Natural killer cell (primary cell): ENCODE measurements around the gene ZDHHC5. TPM values are rescaled to one million over a fixed set of nuclear protein-coding genes. Genes with fewer than 3 reads are reported as not detected.
"Not testable (repeated sequence)": the region's sequence is repeated elsewhere in the genome, so short reads cannot be mapped to it uniquely, and the experiment has no call there.

Experiments
- ATAC-seq, 3 donors: fragments of 150-1000 bp in 2 of 3; fragments of 200-7000 bp in 1 of 3; cut with Tn5 transposase; 1 replicate in 1 of 3; 2 replicates in 2 of 3; pipeline ENCODE4 v1.10.0; 2021; ENCODE audit warnings: mild to moderate bottlenecking in 2 of 3, moderate library complexity in 2 of 3
- DNase-seq, 2 donors: peaks; one replicate each; pipeline versions ENCODE4 v3.0.0 to v3.0.0-alpha.2; 2013 to 2021; ENCODE audit warnings: mixed read lengths in 1 of 2
- H3K27ac ChIP-seq: one replicate; pipeline ENCODE4 v1.5.1; 2013; ENCODE audit warnings: mild to moderate bottlenecking, low read length
- H3K27me3 ChIP-seq: one replicate; pipeline ENCODE4 v1.6.1; 2013; ENCODE audit warnings: low read length; ENCODE audit not compliant: control insufficient read depth, insufficient read depth
- H3K36me3 ChIP-seq: one replicate; pipeline ENCODE4 v1.6.1; 2013; ENCODE audit warnings: low read length; ENCODE audit not compliant: control insufficient read depth, insufficient read depth
- H3K4me1 ChIP-seq: one replicate; pipeline ENCODE4 v1.6.1; 2013; ENCODE audit warnings: low read length; ENCODE audit not compliant: control insufficient read depth, insufficient read depth
- H3K4me3 ChIP-seq: one replicate; pipeline ENCODE4 v1.5.1; 2013; ENCODE audit warnings: low read length
- H3K9me3 ChIP-seq: one replicate; pipeline ENCODE4 v1.6.1; 2013; ENCODE audit warnings: low read length; ENCODE audit not compliant: control insufficient read depth, insufficient read depth
- H3K27ac Mint-ChIP-seq, 2 donors: one replicate each; pipeline ENCODE4 v1.8.0; 2022; ENCODE audit warnings: mild to moderate bottlenecking in 2 of 2, mixed read lengths in 2 of 2, moderate library complexity in 1 of 2
- H3K27me3 Mint-ChIP-seq, 2 donors: one replicate each; pipeline ENCODE4 v1.8.0; 2022; ENCODE audit warnings: low read depth in 2 of 2, mixed read lengths in 2 of 2
- H3K36me3 Mint-ChIP-seq: one replicate; pipeline ENCODE4 v1.8.0; 2022; ENCODE audit warnings: mixed read lengths
- H3K4me1 Mint-ChIP-seq, 2 donors: one replicate each; pipeline ENCODE4 v1.8.0; 2022; ENCODE audit warnings: mixed read lengths in 2 of 2
- H3K4me3 Mint-ChIP-seq: one replicate; pipeline ENCODE4 v1.8.0; 2022; ENCODE audit warnings: mild to moderate bottlenecking, moderate library complexity, mixed read lengths
- H3K9me3 Mint-ChIP-seq, 2 donors: one replicate each; pipeline ENCODE4 v1.8.0; 2022; ENCODE audit warnings: mixed read lengths in 2 of 2
- CTCF ChIP-seq: fragments of 200-600 bp; IDR thresholded peaks from one replicate; pipeline ENCODE4 v1.8.0; 2022; ENCODE audit warnings: antibody characterized with exemption
- WGBS: methylation state at CpG from one replicate; pipeline ENCODE4 v1.1.7; 2013; ENCODE audit warnings: missing lambda C conversion rate; ENCODE audit not compliant: insufficient coverage; 5-methylcytosine and 5-hydroxymethylcytosine counted together
- intact Hi-C: fragments of 100-400 bp; cut with micrococcal nuclease; formaldehyde crosslinking; loops from one replicate; pipeline ENCODE4 v1.14.2; 2022
- total RNA-seq, 4 donors: library from RNA; stranded (reverse); fragments of 120-200 nt in 1 of 4; gene quantifications; one replicate each; pipeline versions ENCODE4 v1.2.3 to v1.2.4, GENCODE V29; 2013 to 2022

Gene ZDHHC5
- total RNA-seq, 3 donors from 2014 or later (not counting 1 experiment from before 2014, with no cell fraction given) = 46.1 to 64.0 (median 55.5) TPM

GRCh38 chr11:57679396-57679795, 11.5 kb downstream of the ZDHHC5 start:
- H3K36me3 ChIP-seq = peaks cover 65% of the 10 kb centered on the region
- H3K27me3 Mint-ChIP-seq = no peaks in the 10 kb centered on the region
- whole genome bisulfite sequencing = 97% methylated on average over 4 of the region's 4 CpGs
- no peak overlapping the region for H3K4me3 ChIP-seq
- H3K36me3 Mint-ChIP-seq = peaks cover 15% of the 10 kb centered on the region
- no peak overlapping the region for H3K4me3 Mint-ChIP-seq
- no peak for TF ChIP-seq CTCF
- ATAC-seq = no peak
- peaks cover 50 to 59% of the 10 kb centered on the region in 2 donors for H3K4me1 Mint-ChIP-seq
- peaks cover 4% of the 10 kb centered on the region for H3K4me1 ChIP-seq
- no peaks in the 10 kb centered on the region for H3K9me3 Mint-ChIP-seq
- DNase-seq = no peak
- no peaks in the 10 kb centered on the region for H3K27me3 ChIP-seq
- no peak overlapping the region for H3K27ac ChIP-seq
- H3K9me3 ChIP-seq = no peaks in the 10 kb centered on the region
- intact Hi-C loops = no loop called here
- no peak overlapping the region for H3K27ac Mint-ChIP-seq

GRCh38 chr11:57680552-57680874, 12.6 kb downstream of the ZDHHC5 start:
- H3K4me1 Mint-ChIP-seq = peaks cover 40 to 54% of the 10 kb centered on the region in 2 donors
- H3K27ac ChIP-seq = no peak overlapping the region
- H3K4me3 Mint-ChIP-seq = no peak overlapping the region
- ATAC-seq = no peak
- peak overlapping the region; percentile 52 to 60 for H3K27ac Mint-ChIP-seq
- WGBS = 100% methylated on average over 1 of the region's 2 CpGs
- H3K36me3 ChIP-seq = peaks cover 63% of the 10 kb centered on the region
- H3K9me3 ChIP-seq = no peaks in the 10 kb centered on the region
- no peak overlapping the region for H3K4me3 ChIP-seq
- no peaks in the 10 kb centered on the region for H3K27me3 ChIP-seq
- peaks cover 15% of the 10 kb centered on the region for H3K36me3 Mint-ChIP-seq
- no peak for DNase-seq
- no peak for TF ChIP-seq CTCF
- intact Hi-C loops = no loop called here
- peaks cover 4% of the 10 kb centered on the region for H3K4me1 ChIP-seq
- H3K27me3 Mint-ChIP-seq = no peaks in the 10 kb centered on the region
- no peaks in the 10 kb centered on the region for H3K9me3 Mint-ChIP-seq

GRCh38 chr11:57681168-57681567, 13.3 kb downstream of the ZDHHC5 start:
- no peak for ATAC-seq
- Mint-ChIP-seq H3K27ac (peak overlapping the region; percentile 52 to 60), H3K4me1 (peaks cover 33 to 47% of the 10 kb centered on the region in 2 donors), H3K36me3 (peaks cover 15% of the 10 kb centered on the region), H3K27me3 (no peaks in the 10 kb centered on the region), H3K9me3 (no peaks in the 10 kb centered on the region), H3K4me3 (no peak overlapping the region)
- Histone ChIP-seq H3K36me3 (peaks cover 57% of the 10 kb centered on the region), H3K4me3 (no peak overlapping the region), H3K4me1 (peaks cover 4% of the 10 kb centered on the region), H3K9me3 (no peaks in the 10 kb centered on the region), H3K27ac (no peak overlapping the region), H3K27me3 (no peaks in the 10 kb centered on the region)
- no peak for DNase-seq
- 80% methylated on average over 1 of the region's 1 CpG for WGBS
- no peak for TF ChIP-seq CTCF
- intact Hi-C loops = no loop called here

- H3K27me3 Mint-ChIP-seq, H3K9me3 ChIP-seq, H3K4me1 Mint-ChIP-seq, H3K27ac ChIP-seq, DNase-seq, H3K9me3 Mint-ChIP-seq, H3K36me3 Mint-ChIP-seq, H3K4me3 Mint-ChIP-seq, H3K27me3 ChIP-seq, H3K4me1 ChIP-seq, intact Hi-C loops, ATAC-seq, H3K27ac Mint-ChIP-seq, H3K4me3 ChIP-seq: not testable (repeated sequence)
- WGBS = 99% methylated on average over 4 of the region's 5 CpGs
- peaks cover 67% of the 10 kb centered on the region for H3K36me3 ChIP-seq
Observed at GRCh38 chr11:57690474-57690873, 22.6 kb downstream of the ZDHHC5 start.
